Renal pelvis (tissue), 12 donors: ENCODE data around the gene G6PD. TPM values are rescaled to one million over a fixed set of nuclear protein-coding genes. Genes with fewer than 3 reads are reported as not detected.
"Not testable (repeated sequence)": the region's sequence is repeated elsewhere in the genome, so short reads cannot be mapped to it uniquely, and the experiment has no call there.

Experiments
- DNase-seq: peaks from one replicate; pipeline ENCODE4 v3.0.0-alpha.2; 2013
- long read RNA-seq, 16 experiments: transcript quantifications; one replicate each; lab custom pipeline, GENCODE V29; 2026
- polyA plus RNA-seq, 3 donors: library from polyadenylated mRNA; unstranded; fragments of 120-200 nt; gene quantifications; one replicate each; pipeline ENCODE4 v1.2.1, GENCODE V29; 2013; ENCODE audit not compliant: insufficient read length in 3 of 3

G6PD gene
- polyA plus RNA-seq = 10 to 100 TPM; 39.2 to 49.3 (median 45.6) TPM
- long read RNA-seq, donor 1 = 0 reads
- long read RNA-seq, donor 2, transcript G6PD-211 (13 exons, 2,632 nt) = major isoform, 7 of 8 reads
- long read RNA-seq, donor 2, partial matches to known transcripts = 0 of 8 reads
- long read RNA-seq, donor 2, other reads (novel, unspliced or antisense) = 0 of 8 reads
- long read RNA-seq, donor 3, transcript G6PD-211 (13 exons, 2,632 nt) = major isoform, 7 of 10 reads
- long read RNA-seq, donor 3, partial matches to known transcripts = 0 of 10 reads
- long read RNA-seq, donor 3, other reads (novel, unspliced or antisense) = 0 of 10 reads
- long read RNA-seq, donor 4, transcript G6PD-211 (13 exons, 2,632 nt) = major isoform, 9 of 13 reads
- long read RNA-seq, donor 4, partial matches to known transcripts = 0 of 13 reads
- long read RNA-seq, donor 4, other reads (novel, unspliced or antisense) = 0 of 13 reads
- long read RNA-seq, donor 5, partial matches to known transcripts = 0 of 3 reads
- long read RNA-seq, donor 5, other reads (novel, unspliced or antisense) = 0 of 3 reads
- long read RNA-seq, donor 6, transcript G6PD-211 (13 exons, 2,632 nt) = major isoform, 5 of 8 reads
- long read RNA-seq, donor 6, partial matches to known transcripts = 0 of 8 reads
- long read RNA-seq, donor 6, other reads (novel, unspliced or antisense) = 0 of 8 reads
- long read RNA-seq, donor 7, transcript G6PD-211 (13 exons, 2,632 nt) = major isoform, 6 of 17 reads
- long read RNA-seq, donor 7, partial matches to known transcripts = 6 of 17 reads
- long read RNA-seq, donor 7, other reads (novel, unspliced or antisense) = 0 of 17 reads
- long read RNA-seq, donor 8, transcript G6PD-211 (13 exons, 2,632 nt) = major isoform, 5 of 5 reads
- long read RNA-seq, donor 8, partial matches to known transcripts = 0 of 5 reads
- long read RNA-seq, donor 8, other reads (novel, unspliced or antisense) = 0 of 5 reads
- long read RNA-seq, donor 9, transcript G6PD-211 (13 exons, 2,632 nt) = major isoform, 6 of 8 reads
- long read RNA-seq, donor 9, partial matches to known transcripts = 0 of 8 reads
- long read RNA-seq, donor 9, other reads (novel, unspliced or antisense) = 0 of 8 reads
- long read RNA-seq, donor 10, partial matches to known transcripts = 0 of 7 reads
- long read RNA-seq, donor 10, other reads (novel, unspliced or antisense) = 0 of 7 reads
- long read RNA-seq, donor 11, partial matches to known transcripts = 5 of 11 reads
- long read RNA-seq, donor 11, other reads (novel, unspliced or antisense) = 0 of 11 reads
- long read RNA-seq, donor 12, transcript G6PD-211 (13 exons, 2,632 nt) = major isoform, 10 of 19 reads
- long read RNA-seq, donor 12, partial matches to known transcripts = 6 of 19 reads
- long read RNA-seq, donor 12, other reads (novel, unspliced or antisense) = 0 of 19 reads
- long read RNA-seq, donor 13, partial matches to known transcripts = 0 of 3 reads
- long read RNA-seq, donor 13, other reads (novel, unspliced or antisense) = 0 of 3 reads
- long read RNA-seq, donor 14, transcript G6PD-211 (13 exons, 2,632 nt) = major isoform, 5 of 30 reads
- long read RNA-seq, donor 14, partial matches to known transcripts = 19 of 30 reads
- long read RNA-seq, donor 14, other reads (novel, unspliced or antisense) = 0 of 30 reads
- long read RNA-seq, donor 15, transcript G6PD-211 (13 exons, 2,632 nt) = major isoform, 11 of 14 reads
- long read RNA-seq, donor 15, partial matches to known transcripts = 0 of 14 reads
- long read RNA-seq, donor 15, other reads (novel, unspliced or antisense) = 0 of 14 reads
- long read RNA-seq, donor 16, transcript G6PD-211 (13 exons, 2,632 nt) = major isoform, 11 of 22 reads
- long read RNA-seq, donor 16, partial matches to known transcripts = 7 of 22 reads
- long read RNA-seq, donor 16, other reads (novel, unspliced or antisense) = 0 of 22 reads

- DNase-seq = peak; percentile 42
Observed at GRCh38 chrX:154546354-154547244, at the start of gene G6PD. TSS of gene G6PD (minus strand) at chrX:154546846. CDS start at chrX:154546155, 691 bp downstream.

- DNase-seq = no peak
Observed at GRCh38 chrX:154595559-154596249, 49.1 kb upstream of the G6PD start.

- no peak for DNase-seq
Observed at GRCh38 chrX:154594491-154594890, 47.8 kb upstream of the G6PD start.

- no peak for DNase-seq
Observed at GRCh38 chrX:154593201-154593600, 46.6 kb upstream of the G6PD start.

GRCh38 chrX:154592505-154592904, 45.9 kb upstream of the G6PD start:
- DNase-seq = no peak

- DNase-seq = not testable (repeated sequence)
Observed at GRCh38 chrX:154590415-154590814, 43.8 kb upstream of the G6PD start.

GRCh38 chrX:154584585-154585183, 38.0 kb upstream of the G6PD start, which contains the start of gene CTAG1A:
TSS of gene CTAG1A (plus strand) at chrX:154585133. CDS start at chrX:154585207, 74 bp downstream.
- DNase-seq = not testable (repeated sequence)

- not testable (repeated sequence) for DNase-seq
Observed at GRCh38 chrX:154582994-154583393, 36.3 kb upstream of the G6PD start.

GRCh38 chrX:154575076-154575475, 28.4 kb upstream of the G6PD start:
- not testable (repeated sequence) for DNase-seq

GRCh38 chrX:154573061-154573460, 26.4 kb upstream of the G6PD start:
- not testable (repeated sequence) for DNase-seq

- not testable (repeated sequence) for DNase-seq
Observed at GRCh38 chrX:154570361-154570760, 23.7 kb upstream of the G6PD start.

GRCh38 chrX:154562295-154562694, 15.6 kb upstream of the G6PD start:
- not testable (repeated sequence) for DNase-seq

- not testable (repeated sequence) for DNase-seq
Observed at GRCh38 chrX:154560326-154560725, 13.7 kb upstream of the G6PD start.

- DNase-seq = not testable (repeated sequence)
Observed at GRCh38 chrX:154558896-154559295, 12.2 kb upstream of the G6PD start.

GRCh38 chrX:154558060-154558690, 11.5 kb upstream of the G6PD start:
- DNase-seq = not testable (repeated sequence)

- not testable (repeated sequence) for DNase-seq
Observed at GRCh38 chrX:154552112-154552806, 5.6 kb upstream of the G6PD start.

- no peak for DNase-seq
Observed at GRCh38 chrX:154549766-154550165, 3.1 kb upstream of the G6PD start.
